A549 (cell line): ENCODE data around the gene AUTS2. TPM values are rescaled to one million over a fixed set of nuclear protein-coding genes. Genes with fewer than 3 reads are reported as not detected.

Experiments
- ATAC-seq, 2 experiments: fragments of 200-7000 bp in 1 of 2; fragments of >200 bp in 1 of 2; cut with Nextera tagmentation in 1 of 2; cut with Tn5 transposase in 1 of 2; 3 replicates each; pipeline versions ENCODE4 v1.8.0 to v1.9.1; 2018 to 2020; ENCODE audit warnings: mild to moderate bottlenecking in 1 of 2, moderate library complexity in 1 of 2
- CTCF ChIA-PET: fragments of 300-600 bp; sonication (Branson Sonifier 250); formaldehyde crosslinking; extraction: SDS; loops from one replicate; lab custom pipeline; 2021; ENCODE audit warnings: antibody characterized with exemption, inconsistent platforms; lab: Yijun Ruan, JAX
- POLR2A ChIA-PET: fragments of 350-600 bp; formaldehyde crosslinking; extraction: SDS; loops from one replicate; lab custom pipeline; 2021; ENCODE audit warnings: antibody characterized with exemption, inconsistent platforms; lab: Yijun Ruan, JAX
- DNase-seq, 2 experiments: peaks; one replicate each; pipeline versions ENCODE4 v3.0.0 to v3.0.0-alpha.2; 2011 to 2016; ENCODE audit warnings: low read depth in 1 of 2, low spot score in 1 of 2
- FAIRE-seq: peaks from 2 replicates; lab custom pipeline; 2011; peaks lifted over from hg19 to GRCh38; lab: Jason Lieb, UNC
- H3K27ac ChIP-seq, 2 experiments: fragments of >200 bp; sonication (Bioruptor Twin); formaldehyde crosslinking; 3 replicates each; pipeline ENCODE4 v1.5.1; 2016 to 2017
- H3K4me1 ChIP-seq: fragments of >200 bp; sonication (Bioruptor Twin); formaldehyde crosslinking; 3 replicates; pipeline ENCODE4 v1.6.1; 2016
- H3K4me2 ChIP-seq: fragments of >200 bp; sonication (Bioruptor Twin); formaldehyde crosslinking; 3 replicates; pipeline ENCODE4 v1.6.1; 2016
- H3K4me3 ChIP-seq: fragments of >200 bp; sonication (Bioruptor Twin); formaldehyde crosslinking; 3 replicates; pipeline ENCODE4 v1.5.1; 2016
- H3K9me3 ChIP-seq: fragments of >200 bp; sonication (Bioruptor Twin); formaldehyde crosslinking; 3 replicates; pipeline ENCODE4 v1.6.1; 2016
- BCL3 ChIP-seq: fragments of >200 bp; sonication (Bioruptor Twin); formaldehyde crosslinking; IDR thresholded peaks from 3 replicates; pipeline ENCODE4 v1.6.1; 2016
- BHLHE40 ChIP-seq: IDR thresholded peaks from 2 replicates; pipeline ENCODE4 v1.6.1; 2012; ENCODE audit warnings: low read depth, low read length, inconsistent platforms
- CBX8 ChIP-seq: fragments of 200-600 bp; sonication (generic); IDR thresholded peaks from 2 replicates; pipeline ENCODE4 v1.6.1; 2016
- CHD2 ChIP-seq: fragments of 150-350 bp; IDR thresholded peaks from 2 replicates; pipeline ENCODE4 v1.6.1; 2014; ENCODE audit warnings: low read length; ENCODE audit not compliant: partially characterized antibody
- E2F6 ChIP-seq: IDR thresholded peaks from 2 replicates; pipeline ENCODE4 v1.6.1; 2012; ENCODE audit warnings: low read depth, borderline replicate concordance
- EHF ChIP-seq: fragments of 250-450 bp; sonication (Bioruptor Pico); IDR thresholded peaks from 2 replicates; pipeline ENCODE4 v1.5.0; 2020; ENCODE audit warnings: mild to moderate bottlenecking
- FOSL2 ChIP-seq, 2 experiments: fragments of 450-650 bp in 1 of 2; fragments of >200 bp in 1 of 2; sonication (Bioruptor Twin) in 1 of 2; formaldehyde crosslinking; IDR thresholded peaks; 2 replicates each; pipeline versions ENCODE4 v1.5.0 to v1.6.1; 2016 to 2020; ENCODE audit warnings: mild to moderate bottlenecking in 1 of 2, moderate library complexity in 1 of 2
- GATA3 ChIP-seq: IDR thresholded peaks from 2 replicates; pipeline ENCODE4 v1.6.1; 2012; ENCODE audit warnings: borderline replicate concordance
- HES2 ChIP-seq: fragments of >200 bp; sonication (Bioruptor Twin); formaldehyde crosslinking; IDR thresholded peaks from 2 replicates; pipeline ENCODE4 v1.6.1; 2016
- HMGXB4 ChIP-seq: fragments of 250-450 bp; sonication (Bioruptor Pico); IDR thresholded peaks from 2 replicates; pipeline ENCODE4 v1.5.0; 2021; ENCODE audit warnings: mild to moderate bottlenecking, moderate library complexity, borderline replicate concordance
- HOXA7 ChIP-seq: fragments of 250-450 bp; sonication (Bioruptor Pico); IDR thresholded peaks from 2 replicates; pipeline ENCODE4 v1.5.0; 2020; ENCODE audit warnings: mild to moderate bottlenecking, moderate library complexity
- HOXB13 ChIP-seq: fragments of 250-450 bp; sonication (Bioruptor Pico); IDR thresholded peaks from 2 replicates; pipeline ENCODE4 v1.5.0; 2020; ENCODE audit warnings: low read depth, mild to moderate bottlenecking, moderate library complexity
- HOXB5 ChIP-seq: fragments of 250-450 bp; sonication (Bioruptor Pico); IDR thresholded peaks from 2 replicates; pipeline ENCODE4 v1.5.0; 2020; ENCODE audit warnings: mild to moderate bottlenecking, moderate library complexity
- KDM1A ChIP-seq: fragments of 200-600 bp; sonication (generic); IDR thresholded peaks from 2 replicates; pipeline ENCODE4 v1.6.1; 2016; ENCODE audit warnings: low read depth, mild to moderate bottlenecking
- MAFK ChIP-seq: fragments of 450-650 bp; IDR thresholded peaks from 2 replicates; pipeline ENCODE4 v1.6.1; 2014; ENCODE audit not compliant: partially characterized antibody
- MAX ChIP-seq: IDR thresholded peaks from 2 replicates; pipeline ENCODE4 v1.6.1; 2012
- MAZ ChIP-seq: fragments of 150-350 bp; IDR thresholded peaks from 2 replicates; pipeline ENCODE4 v1.6.1; 2014; ENCODE audit warnings: antibody characterized with exemption, low read depth, low read length, borderline replicate concordance
- NFE2L2 ChIP-seq: fragments of 150-350 bp; conservative IDR thresholded peaks from 2 replicates; pipeline ENCODE4 v1.6.1; 2014; ENCODE audit warnings: low read length
- NPAS2 ChIP-seq: fragments of 250-450 bp; sonication (Bioruptor Pico); IDR thresholded peaks from 2 replicates; pipeline ENCODE4 v1.8.0; 2022; ENCODE audit warnings: mild to moderate bottlenecking, moderate library complexity, borderline replicate concordance
- NR3C1 ChIP-seq: fragments of >200 bp; sonication (Bioruptor Twin); formaldehyde crosslinking; IDR thresholded peaks from 3 replicates; pipeline ENCODE4 v1.6.1; 2017
- PBX3 ChIP-seq: IDR thresholded peaks from 2 replicates; pipeline ENCODE4 v1.6.1; 2012
- PHF8 ChIP-seq: fragments of 200-600 bp; sonication (generic); IDR thresholded peaks from 2 replicates; pipeline ENCODE4 v1.6.1; 2016; ENCODE audit warnings: low read depth, mild to moderate bottlenecking, antibody characterized with exemption, moderate library complexity, borderline replicate concordance
- POLR2AphosphoS2 ChIP-seq: conservative IDR thresholded peaks from 2 replicates; pipeline ENCODE4 v1.6.1; 2012; ENCODE audit warnings: low read length, improper control_type of control experiment, inconsistent platforms
- RARB ChIP-seq: fragments of 250-450 bp; sonication (Bioruptor Pico); IDR thresholded peaks from 2 replicates; pipeline ENCODE4 v1.8.0; 2021; ENCODE audit warnings: mild to moderate bottlenecking, moderate library complexity
- RCOR1 ChIP-seq: fragments of 150-350 bp; IDR thresholded peaks from 2 replicates; pipeline ENCODE4 v1.6.1; 2014; ENCODE audit warnings: antibody characterized with exemption, low read length, low read depth
- REST ChIP-seq: fragments of 200-600 bp; sonication (generic); IDR thresholded peaks from 2 replicates; pipeline ENCODE4 v1.6.1; 2016; ENCODE audit warnings: antibody characterized with exemption, mild to moderate bottlenecking, moderate library complexity
- RFX5 ChIP-seq: fragments of 450-650 bp; IDR thresholded peaks from 2 replicates; pipeline ENCODE4 v1.7.1; 2014; ENCODE audit warnings: antibody characterized with exemption, mild to moderate bottlenecking, moderate library complexity
- RNF2 ChIP-seq: fragments of 200-600 bp; sonication (generic); IDR thresholded peaks from 2 replicates; pipeline ENCODE4 v1.6.1; 2016; ENCODE audit warnings: low read depth, mild to moderate bottlenecking, antibody characterized with exemption, moderate library complexity, borderline replicate concordance
- ZFP36 ChIP-seq: fragments of 450-650 bp; IDR thresholded peaks from 2 replicates; pipeline ENCODE4 v1.6.1; 2014; ENCODE audit warnings: borderline replicate concordance; ENCODE audit not compliant: partially characterized antibody
- ZNF302 ChIP-seq: fragments of 250-450 bp; sonication (Bioruptor Pico); IDR thresholded peaks from 2 replicates; pipeline ENCODE4 v1.9.0; 2021; ENCODE audit warnings: inconsistent platforms, mild to moderate bottlenecking, moderate library complexity
- WGBS: methylation state at CpG from one replicate; pipeline ENCODE4 v1.1.6; 2017; ENCODE audit errors: missing lambda C conversion rate; 5-methylcytosine and 5-hydroxymethylcytosine counted together
- polyA plus RNA-seq, 4 experiments: library from polyadenylated mRNA; depleted of rRNA in 3 of 4; stranded (reverse); fragments of >200 nt; fragmentation: RNase III in 1 of 4; extraction: RNeasy Plus Mini Kit Qiagen cat#74134 plus additional on column Dnase treatment in 1 of 4; gene quantifications; 2 replicates in 3 of 4; 3 replicates in 1 of 4; pipeline ENCODE4 v1.2.3, GENCODE V29; 2011 to 2017

The AUTS2 gene
- polyA plus RNA-seq, 2 of the 4 experiments (the other 2 are of a cell fraction) = 1.6 to 3.6 TPM

- 49% methylated on average over 4 of the region's 4 CpGs for WGBS
- H3K9me3 ChIP-seq = no peaks in the 10 kb centered on the region
- no peak overlapping the region for H3K4me2 ChIP-seq
- POLR2A ChIA-PET = no interaction called here
- FAIRE-seq (no peak), DNase-seq (no peak), ATAC-seq (no peak)
- H3K27ac ChIP-seq = no peak overlapping the region
- no peak overlapping the region for H3K4me3 ChIP-seq
- no peak for TF ChIP-seq HMGXB4 (CRISPR knock-in tag)
- TF ChIP-seq BHLHE40 = no peak
- no peak for TF ChIP-seq BCL3
- no peak for TF ChIP-seq RFX5
- no peak for TF ChIP-seq FOSL2 (IDR thresholded peaks at IDR 0.05)
- TF ChIP-seq FOSL2 (CRISPR knock-in tag; IDR thresholded peaks at IDR 0.05) = no peak
- no peak for TF ChIP-seq ZFP36
- no peak for TF ChIP-seq NR3C1
- TF ChIP-seq HOXB5 (CRISPR knock-in tag) = no peak
- TF ChIP-seq KDM1A = no peak
- TF ChIP-seq RARB = no peak
- TF ChIP-seq MAX = no peak
- no peak for TF ChIP-seq MAFK
- TF ChIP-seq CBX8 = no peak
- TF ChIP-seq ZNF302 = no peak
- no peak for TF ChIP-seq CHD2
- no peak for TF ChIP-seq PHF8
- TF ChIP-seq GATA3 = no peak
- no peak for TF ChIP-seq MAZ
- TF ChIP-seq REST = no peak
- TF ChIP-seq HES2 = no peak
- no peaks in the 10 kb centered on the region for H3K4me1 ChIP-seq
- CTCF ChIA-PET = interaction anchor here (0.6 kb wide), 1 partner anchor 753 kb away, joined by 4 read pairs; no protein-coding TSS in a partner anchor
These were observed 165.9 kb downstream of the AUTS2 start for GRCh38 chr7:69764147-69764546.

- TF ChIP-seq MAX (no peak), RCOR1 (no peak), HOXB13 (CRISPR knock-in tag) (no peak), HOXA7 (CRISPR knock-in tag) (no peak), NFE2L2 (no peak), CHD2 (no peak), PBX3 (no peak), NPAS2 (no peak), RNF2 (no peak), POLR2AphosphoS2 (no peak), EHF (CRISPR knock-in tag) (no peak), E2F6 (no peak)
- POLR2A ChIA-PET = no interaction called here
These were observed 166.4 kb downstream of the AUTS2 start for GRCh38 chr7:69764681-69765080.

More at GRCh38 chr7:69764681-69765080, 166.4 kb downstream of the AUTS2 start:
- no peak overlapping the region for H3K4me2 ChIP-seq
- H3K4me1 ChIP-seq = no peaks in the 10 kb centered on the region
- no peak for DNase-seq
- 59% methylated on average over 2 of the region's 2 CpGs for WGBS
- H3K27ac ChIP-seq = no peak overlapping the region
- CTCF ChIA-PET = no interaction called here
- H3K4me3 ChIP-seq = no peak overlapping the region
- no peak for FAIRE-seq
- ATAC-seq = no peak
- no peaks in the 10 kb centered on the region for H3K9me3 ChIP-seq
